GM23338 (cell line): ENCODE measurements around the gene DLK1. TPM values are rescaled to one million over a fixed set of nuclear protein-coding genes. Genes with fewer than 3 reads are reported as not detected.

Source experiments
- ATAC-seq: fragments of 200-7000 bp; cut with Tn5 transposase; 3 replicates; pipeline ENCODE4 v1.9.1; 2020
- DNase-seq: peaks from one replicate; pipeline ENCODE4 v3.0.0-alpha.2; 2015; ENCODE audit warnings: low spot score
- H2AFZ ChIP-seq: fragments of 200-600 bp; sonication (generic); 2 replicates; pipeline ENCODE4 v1.8.0; 2016; ENCODE audit warnings: antibody characterized with exemption, mild to moderate bottlenecking, moderate library complexity
- H3F3A ChIP-seq: fragments of 200-600 bp; sonication (generic); replicated peaks from 2 replicates; pipeline ENCODE4 v1.8.0; 2017; ENCODE audit warnings: antibody characterized with exemption, mixed run types, low read depth
- H3K27ac ChIP-seq: fragments of 200-600 bp; sonication (generic); 2 replicates; pipeline ENCODE4 v1.6.1; 2016; ENCODE audit warnings: low read depth
- H3K27me3 ChIP-seq: fragments of 200-600 bp; sonication (generic); 2 replicates; pipeline ENCODE4 v1.8.0; 2016; ENCODE audit warnings: mild to moderate bottlenecking, mixed run types, moderate library complexity; ENCODE audit not compliant: insufficient read depth
- H3K36me3 ChIP-seq: fragments of 200-600 bp; sonication (generic); 2 replicates; pipeline ENCODE4 v1.8.0; 2016; ENCODE audit warnings: mild to moderate bottlenecking; ENCODE audit not compliant: insufficient read depth
- H3K4me1 ChIP-seq: fragments of 200-600 bp; sonication (generic); 2 replicates; pipeline ENCODE4 v1.8.0; 2016; ENCODE audit warnings: mild to moderate bottlenecking, moderate library complexity; ENCODE audit not compliant: insufficient read depth
- H3K4me2 ChIP-seq: fragments of 200-600 bp; sonication (generic); 2 replicates; pipeline ENCODE4 v1.7.1; 2017; ENCODE audit warnings: mixed run types
- H3K4me3 ChIP-seq: fragments of 200-600 bp; sonication (generic); 2 replicates; pipeline ENCODE4 v1.6.1; 2016; ENCODE audit warnings: mixed run types
- H3K79me2 ChIP-seq: fragments of 200-600 bp; sonication (generic); replicated peaks from 2 replicates; pipeline ENCODE4 v1.8.0; 2017; ENCODE audit warnings: mild to moderate bottlenecking; ENCODE audit not compliant: insufficient read depth
- H3K9me2 ChIP-seq: fragments of 200-600 bp; sonication (generic); 2 replicates; pipeline ENCODE4 v1.8.0; 2017; ENCODE audit not compliant: insufficient read depth
- H4K20me1 ChIP-seq: fragments of 200-600 bp; sonication (generic); replicated peaks from 2 replicates; pipeline ENCODE4 v1.8.0; 2017; ENCODE audit warnings: mild to moderate bottlenecking; ENCODE audit not compliant: insufficient read depth
- H3K27ac Mint-ChIP-seq: 2 replicates; pipeline ENCODE4 v1.8.0; 2020; ENCODE audit warnings: inconsistent platforms, mild to moderate bottlenecking, moderate library complexity, mixed read lengths
- H3K27me3 Mint-ChIP-seq: 3 replicates; pipeline ENCODE4 v1.8.0; 2022; ENCODE audit warnings: low read depth, mild to moderate bottlenecking, moderate library complexity, mixed read lengths, inconsistent platforms; ENCODE audit not compliant: insufficient read depth, poor library complexity
- H3K36me3 Mint-ChIP-seq: 3 replicates; pipeline ENCODE4 v1.8.0; 2021; ENCODE audit warnings: low read depth, mild to moderate bottlenecking, inconsistent platforms, moderate library complexity, mixed read lengths
- H3K4me1 Mint-ChIP-seq: 3 replicates; pipeline ENCODE4 v1.8.0; 2020; ENCODE audit warnings: mild to moderate bottlenecking, inconsistent platforms, mixed read lengths
- H3K4me3 Mint-ChIP-seq: 3 replicates; pipeline ENCODE4 v1.8.0; 2021; ENCODE audit warnings: moderate library complexity, mild to moderate bottlenecking, inconsistent platforms, mixed read lengths
- H3K9me3 Mint-ChIP-seq: 3 replicates; pipeline ENCODE4 v1.8.0; 2020; ENCODE audit warnings: moderate library complexity, mild to moderate bottlenecking, inconsistent platforms, mixed read lengths
- CREB1 ChIP-seq: fragments of 250-450 bp; sonication (Bioruptor Pico); IDR thresholded peaks from 2 replicates; pipeline ENCODE4 v1.5.0; 2020; ENCODE audit warnings: low read depth, mild to moderate bottlenecking, moderate library complexity
- EZH2 ChIP-seq: fragments of 200-600 bp; sonication (generic); IDR thresholded peaks from one replicate; pipeline ENCODE4 v1.8.0; 2017; ENCODE audit warnings: antibody characterized with exemption, mild to moderate bottlenecking, low read depth; ENCODE audit not compliant: unreplicated experiment
- EZH2phosphoT487 ChIP-seq: fragments of 200-600 bp; sonication (generic); IDR thresholded peaks from one replicate; pipeline ENCODE4 v1.8.1; 2018; ENCODE audit warnings: antibody characterized with exemption; ENCODE audit not compliant: unreplicated experiment
- NANOG ChIP-seq: IDR thresholded peaks from 2 replicates; pipeline ENCODE4 v1.6.1; 2016; ENCODE audit warnings: antibody characterized with exemption, borderline replicate concordance
- STAT1 ChIP-seq: IDR thresholded peaks from one replicate; pipeline ENCODE4 v1.6.1; 2016; ENCODE audit warnings: antibody characterized with exemption; ENCODE audit not compliant: unreplicated experiment
- ZNF114 ChIP-seq: fragments of 250-450 bp; sonication (Bioruptor Pico); IDR thresholded peaks from 2 replicates; pipeline ENCODE4 v1.5.0; 2020; ENCODE audit warnings: mild to moderate bottlenecking, moderate library complexity
- ZNF331 ChIP-seq: fragments of 250-450 bp; sonication (Bioruptor Pico); IDR thresholded peaks from 2 replicates; pipeline ENCODE4 v1.5.0; 2020; ENCODE audit warnings: low read depth, mild to moderate bottlenecking, moderate library complexity
- ZNF462 ChIP-seq: fragments of 250-450 bp; sonication (Bioruptor Pico); IDR thresholded peaks from 2 replicates; pipeline ENCODE4 v1.5.0; 2020; ENCODE audit warnings: mild to moderate bottlenecking, moderate library complexity
- polyA plus RNA-seq: library from polyadenylated mRNA; unstranded; fragments of >200 nt; fragmentation: Nextera tagmentation; extraction: Ambion mirVana; gene quantifications from 2 replicates; pipeline ENCODE4 v1.2.1, GENCODE V29; 2016
- total RNA-seq: library from RNA; depleted of rRNA; stranded (reverse); fragments of >200 nt; shearing (Covaris generic); gene quantifications from 2 replicates; pipeline ENCODE4 v1.2.3, GENCODE V29; 2014

The DLK1 gene
- total and polyA plus RNA-seq, 2 experiments from 2014 or later, result 1.1 to 1.2 TPM

GRCh38 chr14:100693877-100694578 is 32.7 kb upstream of the DLK1 start:
- no peaks in the 10 kb centered on the region for H3K36me3 Mint-ChIP-seq
- no peak overlapping the region for H3K27ac ChIP-seq
- H3K27ac Mint-ChIP-seq, result no peak overlapping the region
- H3K27me3 Mint-ChIP-seq, result peaks cover 13% of the 10 kb centered on the region
- H3K4me2 ChIP-seq, result no peak overlapping the region
- no peaks in the 10 kb centered on the region for H3K27me3 ChIP-seq
- no peak for DNase-seq
- no peaks in the 10 kb centered on the region for H3K4me1 ChIP-seq
- H3K36me3 ChIP-seq, result no peaks in the 10 kb centered on the region
- no peak for ATAC-seq
- no peaks in the 10 kb centered on the region for H3K9me2 ChIP-seq
- no peaks in the 10 kb centered on the region for H3F3A ChIP-seq
- H4K20me1 ChIP-seq, result no peaks in the 10 kb centered on the region
- no peak overlapping the region for H3K4me3 Mint-ChIP-seq
- no peak overlapping the region for H2AFZ ChIP-seq
- no peaks in the 10 kb centered on the region for H3K79me2 ChIP-seq
- no peak overlapping the region for H3K4me3 ChIP-seq
- peaks cover 13% of the 10 kb centered on the region for H3K4me1 Mint-ChIP-seq
- no peaks in the 10 kb centered on the region for H3K9me3 Mint-ChIP-seq
- TF ChIP-seq ZNF114 (CRISPR knock-in tag), result no peak
- no peak for TF ChIP-seq STAT1
- no peak for TF ChIP-seq NANOG
- TF ChIP-seq EZH2, result no peak
- TF ChIP-seq EZH2phosphoT487, result no peak

GRCh38 chr14:100694579-100695422 is 31.9 kb upstream of the DLK1 start:
- no peak overlapping the region for H3K27ac Mint-ChIP-seq
- H3K4me1 Mint-ChIP-seq, result peaks cover 10% of the 10 kb centered on the region
- no peaks in the 10 kb centered on the region for H3K4me1 ChIP-seq

More at GRCh38 chr14:100694579-100695422, 31.9 kb upstream of the DLK1 start:
- ATAC-seq, result no peak
- no peaks in the 10 kb centered on the region for H3K9me3 Mint-ChIP-seq
- H3K36me3 Mint-ChIP-seq, result no peaks in the 10 kb centered on the region
- H3K4me3 Mint-ChIP-seq, result no peak overlapping the region
- no peaks in the 10 kb centered on the region for H3K79me2 ChIP-seq
- no peak overlapping the region for H3K4me2 ChIP-seq
- no peaks in the 10 kb centered on the region for H4K20me1 ChIP-seq
- H2AFZ ChIP-seq, result no peak overlapping the region
- peaks cover 15% of the 10 kb centered on the region for H3K27me3 Mint-ChIP-seq
- H3K9me2 ChIP-seq, result no peaks in the 10 kb centered on the region
- DNase-seq, result no peak
- no peak overlapping the region for H3K4me3 ChIP-seq
- TF ChIP-seq ZNF331 (CRISPR knock-in tag) (no peak), CREB1 (no peak), NANOG (no peak), ZNF462 (CRISPR knock-in tag) (no peak)
- H3K27ac ChIP-seq, result no peak overlapping the region
- no peaks in the 10 kb centered on the region for H3F3A ChIP-seq
- H3K36me3 ChIP-seq, result no peaks in the 10 kb centered on the region
- H3K27me3 ChIP-seq, result no peaks in the 10 kb centered on the region
